ENCODE data around the gene CTPS1. TPM values are rescaled to one million over a fixed set of nuclear protein-coding genes. Genes with fewer than 3 reads are reported as not detected.

The CTPS1 gene
- total RNA-seq, 1 experiment from 2014 or later, result 66.4 TPM

GRCh38 chr1:41056907-41057306 lies 77.4 kb downstream of the CTPS1 start:
- intact Hi-C loops (cut with micrococcal nuclease), result no loop called here
- no TSS peak for BruUV-seq (replicated peaks)
- Histone ChIP-seq H4K20me1 (ENCODE audit: insufficient read depth) (no peaks in the 10 kb centered on the region), H3K9ac (ENCODE audit: low read length) (no peak overlapping the region), H2AFZ (ENCODE audit: low read depth, low read length, poor library complexity, severe bottlenecking) (no peak overlapping the region), H3K4me1 (ENCODE audit: control insufficient read depth in 1 of 2, insufficient read depth in 2 of 2, low read length in 2 of 2) (no peaks in the 10 kb centered on the region), H3K9me3 (ENCODE audit: control insufficient read depth in 1 of 2, insufficient read depth in 1 of 2, low read depth in 1 of 2, low read length in 2 of 2) (no peaks in the 10 kb centered on the region), H3K4me2 (ENCODE audit: low read length) (no peak overlapping the region), H3K4me3 (replicated peaks in 1 of 2; ENCODE audit: low read depth in 1 of 2, low read length in 2 of 2) (no peak overlapping the region), H3K27me3 (ENCODE audit: insufficient read depth, low read length) (no peaks in the 10 kb centered on the region), H3K79me2 (ENCODE audit: insufficient read depth, low read length) (no peaks in the 10 kb centered on the region), H3K36me3 (ENCODE audit: control insufficient read depth in 1 of 2, insufficient read depth in 2 of 2, low read length in 2 of 2) (no peaks in the 10 kb centered on the region), H3K9me2 (ENCODE audit: insufficient read depth) (no peaks in the 10 kb centered on the region), H3K27ac (ENCODE audit: low read depth, low read length) (no peak overlapping the region)
- RAD21 ChIA-PET (ENCODE audit: low non-redundant PET in 1 of 2, low total read pairs in 2 of 2, uncharacterized antibody in 2 of 2, unreplicated experiment in 2 of 2), result no interaction called here
- POLR2A ChIA-PET, result no interaction called here
- DNase-seq (ENCODE audit: low read depth, low spot score) (no peak), ATAC-seq (no peak)
- CTCF ChIA-PET, result no interaction called here
- no peak for TF ChIP-seq MAX (IDR thresholded peaks at IDR 0.05)
- no peak for TF ChIP-seq EGR1 (IDR thresholded peaks at IDR 0.05; ENCODE audit: low read depth)
- no peak for TF ChIP-seq CBX3 (IDR thresholded peaks at IDR 0.05; ENCODE audit: low read depth)
- no peak for TF ChIP-seq SIN3A (IDR thresholded peaks at IDR 0.05; ENCODE audit: low read depth)
- no peak for TF ChIP-seq EZH2phosphoT487 (IDR thresholded peaks at IDR 0.05; ENCODE audit: borderline replicate concordance)
- TF ChIP-seq ZNF274 (IDR thresholded peaks at IDR 0.05; ENCODE audit: low read depth, low read length), result no peak
- no peak for TF ChIP-seq SRF (IDR thresholded peaks at IDR 0.05; ENCODE audit: low read depth)
- no peak for TF ChIP-seq FOSL1 (IDR thresholded peaks at IDR 0.05; ENCODE audit: low read depth)
- no peak for TF ChIP-seq CTCF (IDR thresholded peaks at IDR 0.05 in 2 of 3, conservative IDR thresholded peaks at IDR 0.05 in 1 of 3; ENCODE audit: borderline replicate concordance in 1 of 3, insufficient read depth in 1 of 3, low read depth in 2 of 3, low read length in 2 of 3)
- no peak for TF ChIP-seq YY1 (IDR thresholded peaks at IDR 0.05; ENCODE audit: extremely low read depth, insufficient replicate concordance, low read depth, low read length)

Other genes starting within 250 kb of the CTPS1 start
- gene KCNQ4, start 195.9 kb upstream of the CTPS1 start, total RNA-seq (2021; ENCODE audit: unreplicated experiment), result 4.1 TPM
- gene CITED4, start 117.3 kb upstream of the CTPS1 start, total RNA-seq (2021; ENCODE audit: unreplicated experiment), result 7.8 TPM
- 0.20 TPM for gene SLFNL1, start 42.0 kb downstream of the CTPS1 start, total RNA-seq (2021; ENCODE audit: unreplicated experiment)